HG03039 (cell line): ENCODE results near the gene CHRNB1.

Experiments
- ATAC-seq: cut with Tn5 transposase; IDR thresholded peaks from one replicate; pipeline ENCODE4 v1.9.1; 2021; ENCODE audit warnings: mild to moderate bottlenecking, moderate library complexity; ENCODE audit not compliant: unreplicated experiment

The CHRNB1 gene

GRCh38 chr17:7414837-7415236, 30.0 kb upstream of the CHRNB1 start:
- no peak for ATAC-seq

- no peak for ATAC-seq
Measured at GRCh38 chr17:7415784-7416183, 29.1 kb upstream of the CHRNB1 start.

- no peak for ATAC-seq
Measured at GRCh38 chr17:7416323-7416722, 28.5 kb upstream of the CHRNB1 start.

GRCh38 chr17:7417056-7417655, 27.7 kb upstream of the CHRNB1 start:
- ATAC-seq = no peak

GRCh38 chr17:7418472-7419152, 26.2 kb upstream of the CHRNB1 start:
- no peak for ATAC-seq

- ATAC-seq = no peak
Measured at GRCh38 chr17:7419819-7420610, 24.8 kb upstream of the CHRNB1 start, which contains the start of gene SPEM1. Gene SPEM1, plus strand, starts transcription at chr17:7420324. Its CDS starts 61 bp downstream, at chr17:7420385.

GRCh38 chr17:7421186-7421585, 23.7 kb upstream of the CHRNB1 start:
- no peak for ATAC-seq

GRCh38 chr17:7423679-7424078, 21.2 kb upstream of the CHRNB1 start:
- no peak for ATAC-seq

- no peak for ATAC-seq
Measured at GRCh38 chr17:7425316-7425715, 19.5 kb upstream of the CHRNB1 start, which contains the start of gene SPEM2. Gene SPEM2, plus strand, starts transcription at chr17:7425616. Its CDS starts 73 bp downstream, at chr17:7425689.

GRCh38 chr17:7425756-7426155, 19.1 kb upstream of the CHRNB1 start:
- no peak for ATAC-seq

GRCh38 chr17:7426203-7426863, 18.5 kb upstream of the CHRNB1 start:
- no peak for ATAC-seq

GRCh38 chr17:7426896-7427489, 17.9 kb upstream of the CHRNB1 start:
- ATAC-seq = no peak

GRCh38 chr17:7427549-7427948, 17.3 kb upstream of the CHRNB1 start:
- ATAC-seq = no peak

GRCh38 chr17:7428557-7428956, 16.3 kb upstream of the CHRNB1 start, which contains the start of gene SPEM3:
Gene SPEM3, plus strand, starts transcription at chr17:7428857. Its CDS starts 46 bp downstream, at chr17:7428903.
- no peak for ATAC-seq

- no peak for ATAC-seq
Measured at GRCh38 chr17:7429722-7430121, 15.1 kb upstream of the CHRNB1 start.

- ATAC-seq = no peak
Measured at GRCh38 chr17:7431231-7431630, 13.6 kb upstream of the CHRNB1 start.

- ATAC-seq = no peak
Measured at GRCh38 chr17:7432296-7432695, 12.6 kb upstream of the CHRNB1 start.

GRCh38 chr17:7435676-7436555, 8.9 kb upstream of the CHRNB1 start:
- no peak for ATAC-seq

- no peak for ATAC-seq
Measured at GRCh38 chr17:7436556-7437368, 8.1 kb upstream of the CHRNB1 start.
